PC-3 (cell line): ENCODE results near the gene ADPRHL1.

ENCODE experiments used
- EZH2 ChIP-seq: fragments of 300-600 bp; sonication (generic); IDR thresholded peaks from one replicate; pipeline ENCODE4 v1.6.1; 2017; ENCODE audit warnings: antibody characterized with exemption, mild to moderate bottlenecking, low read length; ENCODE audit not compliant: unreplicated experiment
- EZH2phosphoT487 ChIP-seq: fragments of 300-600 bp; sonication (generic); IDR thresholded peaks from 2 replicates; pipeline ENCODE4 v1.6.1; 2018; ENCODE audit warnings: mild to moderate bottlenecking, antibody characterized with exemption, low read length, borderline replicate concordance
- TF ChIP-seq, protein P1 (sequence below): fragments of 300-600 bp; sonication (generic); conservative IDR thresholded peaks from 2 replicates; pipeline ENCODE4 v1.5.1; 2017; ENCODE audit warnings: antibody characterized with exemption, low read depth, mild to moderate bottlenecking, low read length

DNA sequence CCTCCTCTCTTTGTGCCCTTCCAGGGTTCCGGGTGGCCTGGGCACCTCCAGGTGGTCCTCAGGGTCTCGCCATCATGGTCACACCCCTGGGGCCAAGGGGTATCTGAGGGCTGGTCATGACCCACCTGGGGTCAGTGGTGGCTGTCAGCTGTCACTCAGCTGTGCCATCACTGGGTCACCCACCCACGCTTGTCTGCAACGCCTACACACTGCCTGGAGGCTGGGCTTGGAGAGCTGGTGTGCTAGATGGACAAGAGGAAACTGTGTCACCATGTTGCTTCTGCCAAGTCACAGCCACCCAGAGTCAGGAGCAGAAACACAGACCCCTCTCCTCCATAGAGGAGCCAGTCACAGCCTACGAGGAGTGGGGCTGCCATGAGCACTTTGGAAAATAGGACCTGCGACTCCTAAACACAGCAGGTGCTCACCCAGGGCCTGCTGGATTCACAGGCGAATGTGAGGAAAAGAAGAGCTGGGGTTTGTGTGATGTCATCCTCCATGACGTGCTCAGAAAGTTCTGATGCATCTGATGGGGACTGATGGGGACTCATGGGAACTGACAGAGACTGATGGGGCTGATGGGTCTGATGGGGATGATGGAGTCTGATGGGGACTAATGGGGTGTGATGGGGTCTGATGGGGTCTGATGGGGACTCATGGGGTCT is 78.6 kb downstream of the ADPRHL1 start:
- TF ChIP-seq EZH2 (no peak), EZH2phosphoT487 (no peak)
- TF ChIP-seq, protein P1, sequence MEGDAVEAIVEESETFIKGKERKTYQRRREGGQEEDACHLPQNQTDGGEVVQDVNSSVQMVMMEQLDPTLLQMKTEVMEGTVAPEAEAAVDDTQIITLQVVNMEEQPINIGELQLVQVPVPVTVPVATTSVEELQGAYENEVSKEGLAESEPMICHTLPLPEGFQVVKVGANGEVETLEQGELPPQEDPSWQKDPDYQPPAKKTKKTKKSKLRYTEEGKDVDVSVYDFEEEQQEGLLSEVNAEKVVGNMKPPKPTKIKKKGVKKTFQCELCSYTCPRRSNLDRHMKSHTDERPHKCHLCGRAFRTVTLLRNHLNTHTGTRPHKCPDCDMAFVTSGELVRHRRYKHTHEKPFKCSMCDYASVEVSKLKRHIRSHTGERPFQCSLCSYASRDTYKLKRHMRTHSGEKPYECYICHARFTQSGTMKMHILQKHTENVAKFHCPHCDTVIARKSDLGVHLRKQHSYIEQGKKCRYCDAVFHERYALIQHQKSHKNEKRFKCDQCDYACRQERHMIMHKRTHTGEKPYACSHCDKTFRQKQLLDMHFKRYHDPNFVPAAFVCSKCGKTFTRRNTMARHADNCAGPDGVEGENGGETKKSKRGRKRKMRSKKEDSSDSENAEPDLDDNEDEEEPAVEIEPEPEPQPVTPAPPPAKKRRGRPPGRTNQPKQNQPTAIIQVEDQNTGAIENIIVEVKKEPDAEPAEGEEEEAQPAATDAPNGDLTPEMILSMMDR: no peak
